ENCODE results near the gene HS3ST2. TPM values are rescaled to one million over a fixed set of nuclear protein-coding genes. Genes with fewer than 3 reads are reported as not detected.

HS3ST2 gene
- polyA plus RNA-seq, 1 of the 3 experiments (the other 2 are of a cell fraction) = not detected

GRCh38 chr16:22945361-22945760, 131.4 kb downstream of the HS3ST2 start (continued):
- TF ChIP-seq CTCF (IDR thresholded peaks at IDR 0.05) = no peak
- TF ChIP-seq EP300 (IDR thresholded peaks at IDR 0.05; ENCODE audit: borderline replicate concordance in 1 of 2, low read depth in 1 of 2, low read length in 1 of 2) = no peak
- TF ChIP-seq YY1 (IDR thresholded peaks at IDR 0.05; ENCODE audit: low read depth) = no peak
- no peak for TF ChIP-seq CHD2 (IDR thresholded peaks at IDR 0.05; ENCODE audit: low read length, partially characterized antibody)
- TF ChIP-seq SMC3 (IDR thresholded peaks at IDR 0.05; ENCODE audit: low read depth, low read length) = no peak
- no peak for TF ChIP-seq TAF1 (IDR thresholded peaks at IDR 0.05; ENCODE audit: borderline replicate concordance, low read depth, low read length)
- no peak for TF ChIP-seq ELF1 (IDR thresholded peaks at IDR 0.05)
- no peak for TF ChIP-seq MEF2A (IDR thresholded peaks at IDR 0.05; ENCODE audit: borderline replicate concordance, low read depth)
- TF ChIP-seq RFX5 (IDR thresholded peaks at IDR 0.05; ENCODE audit: low read length) = no peak

- TF ChIP-seq REST (IDR thresholded peaks at IDR 0.05; ENCODE audit: low read depth, low read length) = no peak
- no peaks in the 10 kb centered on the region for H3K9me2 ChIP-seq
- H4K20me1 ChIP-seq (ENCODE audit: insufficient read depth) = no peaks in the 10 kb centered on the region
- H3F3A ChIP-seq (replicated peaks; ENCODE audit: insufficient read depth) = no peaks in the 10 kb centered on the region
- no peak overlapping the region for H3K9ac ChIP-seq
- no peaks in the 10 kb centered on the region for H3K27me3 ChIP-seq (ENCODE audit: insufficient read depth)
- ChIA-PET CTCF (interaction anchor here (0.8 to 1.0 kb wide), 2 partner anchors 9 to 47 kb away, joined by 3 to 4 read pairs; no protein-coding TSS in a partner anchor), POLR2A (no interaction called here)
- H3K36me3 ChIP-seq (replicated peaks in 1 of 2; ENCODE audit: control insufficient read depth in 1 of 2, insufficient read depth in 2 of 2, low read length in 1 of 2) = no peaks in the 10 kb centered on the region
- no peak overlapping the region for H2AFZ ChIP-seq (ENCODE audit: low read depth)
- no peak overlapping the region for H3K4me2 ChIP-seq
- no peaks in the 10 kb centered on the region for H3K4me1 ChIP-seq (ENCODE audit: control insufficient read depth in 1 of 2, insufficient read depth in 2 of 2, low read depth in 1 of 2, low read length in 1 of 2)
- H3K27ac ChIP-seq (ENCODE audit: low read depth in 2 of 2, low read length in 1 of 2) = no peak overlapping the region
- H3K4me3 ChIP-seq (ENCODE audit: low read depth in 2 of 2, low read length in 1 of 2) = no peak overlapping the region
- no peaks in the 10 kb centered on the region for H3K79me2 ChIP-seq (ENCODE audit: insufficient read depth)
- no peaks in the 10 kb centered on the region for H3K9me3 ChIP-seq
- 32% methylated on average over 2 of the region's 2 CpGs for WGBS (ENCODE audit: low lambda C conversion rate)
- DNase-seq = no peak
Measured at GRCh38 chr16:22946433-22946832, 132.5 kb downstream of the HS3ST2 start.
